GM21737 (cell line): ENCODE measurements around the gene SLC30A7.
"Not testable (repeated sequence)": the region's sequence is repeated elsewhere in the genome, so short reads cannot be mapped to it uniquely, and the experiment has no call there.

ENCODE experiments used
- ATAC-seq: cut with Tn5 transposase; IDR thresholded peaks from one replicate; pipeline ENCODE4 v1.9.1; 2021; ENCODE audit warnings: mild to moderate bottlenecking, moderate library complexity; ENCODE audit not compliant: unreplicated experiment

The SLC30A7 gene

GRCh38 chr1:100933555-100933954, 37.7 kb downstream of the SLC30A7 start:
- ATAC-seq: not testable (repeated sequence)

- ATAC-seq: no peak
These were observed 40.5 kb downstream of the SLC30A7 start for GRCh38 chr1:100936194-100936967.

GRCh38 chr1:100941098-100941527, 45.2 kb downstream of the SLC30A7 start:
- ATAC-seq: no peak

GRCh38 chr1:100941580-100942216, 45.8 kb downstream of the SLC30A7 start:
- no peak for ATAC-seq

- no peak for ATAC-seq
These were observed 46.6 kb downstream of the SLC30A7 start for GRCh38 chr1:100942304-100943046.

GRCh38 chr1:100943533-100943932, 47.6 kb downstream of the SLC30A7 start:
- no peak for ATAC-seq

- not testable (repeated sequence) for ATAC-seq
These were observed 50.2 kb downstream of the SLC30A7 start for GRCh38 chr1:100946064-100946463.

GRCh38 chr1:100947816-100948215, 51.9 kb downstream of the SLC30A7 start:
- not testable (repeated sequence) for ATAC-seq

GRCh38 chr1:100948721-100949405, 53.0 kb downstream of the SLC30A7 start:
- not testable (repeated sequence) for ATAC-seq

GRCh38 chr1:100949515-100950158, 53.7 kb downstream of the SLC30A7 start:
- ATAC-seq: peak; percentile 91

GRCh38 chr1:100950337-100950736, 54.4 kb downstream of the SLC30A7 start:
- ATAC-seq: no peak

- no peak for ATAC-seq
These were observed 54.9 kb downstream of the SLC30A7 start for GRCh38 chr1:100950781-100951180.

- no peak for ATAC-seq
These were observed 56.3 kb downstream of the SLC30A7 start for GRCh38 chr1:100952104-100952745.

GRCh38 chr1:100952970-100953369, 57.1 kb downstream of the SLC30A7 start:
- ATAC-seq: not testable (repeated sequence)

- ATAC-seq: no peak
These were observed 58.3 kb downstream of the SLC30A7 start for GRCh38 chr1:100953960-100954730.

GRCh38 chr1:100955322-100955721, 59.4 kb downstream of the SLC30A7 start:
- no peak for ATAC-seq

- no peak for ATAC-seq
These were observed 63.7 kb downstream of the SLC30A7 start for GRCh38 chr1:100959502-100960060.

- no peak for ATAC-seq
These were observed 64.2 kb downstream of the SLC30A7 start for GRCh38 chr1:100960098-100960497.

GRCh38 chr1:100968621-100969020, 72.7 kb downstream of the SLC30A7 start:
- ATAC-seq: no peak
